MCF 10A (cell line): ENCODE results near the gene CD9. TPM values are rescaled to one million over a fixed set of nuclear protein-coding genes. Genes with fewer than 3 reads are reported as not detected.
A peak's percentile ranks its signal among the peaks of the same experiment; 100 is the strongest.

Experiments
- BruUV-seq: library from RNA; stranded (reverse); fragments of 400-500 nt; replicated peaks from 2 replicates; lab custom pipeline; 2021; lab: Mats Ljungman, UMichigan
- CTCF ChIA-PET: fragments of 300-600 bp; sonication (Branson Sonifier 250); formaldehyde crosslinking; extraction: SDS; loops from one replicate; lab custom pipeline; 2021; ENCODE audit warnings: antibody characterized with exemption, inconsistent platforms; lab: Yijun Ruan, JAX
- POLR2A ChIA-PET: fragments of 300-600, 350-650 bp; sonication (Branson Sonifier 250); formaldehyde crosslinking; extraction: SDS; loops from one replicate; lab custom pipeline; 2020; ENCODE audit warnings: antibody characterized with exemption, inconsistent platforms; lab: Yijun Ruan, JAX
- DNase-seq: peaks from one replicate; pipeline ENCODE4 v3.0.0-alpha.2; 2018; ENCODE audit not compliant: unreplicated experiment
- H3K27ac Mint-ChIP-seq: one replicate; pipeline ENCODE4 v1.8.0; 2022; ENCODE audit warnings: mild to moderate bottlenecking, low read depth, mixed read lengths; ENCODE audit not compliant: unreplicated experiment
- H3K27me3 Mint-ChIP-seq: one replicate; pipeline ENCODE4 v1.8.0; 2022; ENCODE audit warnings: mixed read lengths; ENCODE audit not compliant: insufficient read depth, unreplicated experiment
- H3K36me3 Mint-ChIP-seq: one replicate; pipeline ENCODE4 v1.8.0; 2022; ENCODE audit warnings: mild to moderate bottlenecking, moderate library complexity, mixed read lengths; ENCODE audit not compliant: insufficient read depth, unreplicated experiment
- H3K4me1 Mint-ChIP-seq: one replicate; pipeline ENCODE4 v1.8.0; 2022; ENCODE audit warnings: mixed read lengths; ENCODE audit not compliant: insufficient read depth, unreplicated experiment
- H3K4me3 Mint-ChIP-seq: one replicate; pipeline ENCODE4 v1.8.0; 2022; ENCODE audit warnings: mild to moderate bottlenecking, moderate library complexity, mixed read lengths; ENCODE audit not compliant: unreplicated experiment
- H3K9me3 Mint-ChIP-seq: one replicate; pipeline ENCODE4 v1.8.0; 2022; ENCODE audit warnings: mixed read lengths; ENCODE audit not compliant: unreplicated experiment
- intact Hi-C: fragments of 100-400 bp; cut with micrococcal nuclease; formaldehyde crosslinking; loops from 2 replicates; pipeline ENCODE4 v1.14.1; 2022
- total RNA-seq: library from RNA; stranded (reverse); gene quantifications from 2 replicates; pipeline ENCODE4 v1.2.3, GENCODE V29; 2022
- TF ChIP-seq, protein P1 (sequence below): fragments of 200-600 bp; IDR thresholded peaks from one replicate; pipeline ENCODE4 v1.8.0; 2022; ENCODE audit warnings: antibody characterized with exemption, mild to moderate bottlenecking; ENCODE audit not compliant: unreplicated experiment

CD9 gene
- total RNA-seq, 1 experiment from 2014 or later, result 31.1 TPM

DNA sequence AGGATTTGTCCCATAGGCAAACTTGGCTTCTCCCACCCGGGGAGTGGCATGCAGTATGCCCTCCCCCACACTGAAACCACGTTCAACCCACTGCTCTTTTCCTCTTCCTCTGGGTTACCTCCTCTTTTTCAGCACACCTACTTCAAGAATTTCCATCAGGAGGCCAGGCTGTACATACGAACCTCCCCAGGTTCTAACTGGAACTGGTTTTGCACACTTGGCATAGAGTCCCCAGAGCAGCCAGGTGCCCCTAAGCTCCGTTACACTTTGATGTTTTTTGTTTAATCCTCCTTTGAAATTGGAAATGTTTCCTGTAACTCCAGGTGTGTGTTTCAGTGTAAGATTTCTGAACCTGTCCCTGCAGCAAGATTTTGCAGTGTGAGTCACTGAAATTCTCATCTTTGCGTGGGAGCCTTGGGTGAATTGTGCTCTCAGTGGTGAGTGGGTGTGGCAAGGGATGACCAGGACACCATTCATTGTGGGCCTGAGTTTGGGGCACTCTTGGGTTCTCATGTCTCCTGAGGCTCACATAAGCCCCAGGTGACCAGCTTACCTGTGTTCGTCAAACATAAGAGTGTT, 18.2 kb downstream of the CD9 start:
- TF ChIP-seq, protein P1, sequence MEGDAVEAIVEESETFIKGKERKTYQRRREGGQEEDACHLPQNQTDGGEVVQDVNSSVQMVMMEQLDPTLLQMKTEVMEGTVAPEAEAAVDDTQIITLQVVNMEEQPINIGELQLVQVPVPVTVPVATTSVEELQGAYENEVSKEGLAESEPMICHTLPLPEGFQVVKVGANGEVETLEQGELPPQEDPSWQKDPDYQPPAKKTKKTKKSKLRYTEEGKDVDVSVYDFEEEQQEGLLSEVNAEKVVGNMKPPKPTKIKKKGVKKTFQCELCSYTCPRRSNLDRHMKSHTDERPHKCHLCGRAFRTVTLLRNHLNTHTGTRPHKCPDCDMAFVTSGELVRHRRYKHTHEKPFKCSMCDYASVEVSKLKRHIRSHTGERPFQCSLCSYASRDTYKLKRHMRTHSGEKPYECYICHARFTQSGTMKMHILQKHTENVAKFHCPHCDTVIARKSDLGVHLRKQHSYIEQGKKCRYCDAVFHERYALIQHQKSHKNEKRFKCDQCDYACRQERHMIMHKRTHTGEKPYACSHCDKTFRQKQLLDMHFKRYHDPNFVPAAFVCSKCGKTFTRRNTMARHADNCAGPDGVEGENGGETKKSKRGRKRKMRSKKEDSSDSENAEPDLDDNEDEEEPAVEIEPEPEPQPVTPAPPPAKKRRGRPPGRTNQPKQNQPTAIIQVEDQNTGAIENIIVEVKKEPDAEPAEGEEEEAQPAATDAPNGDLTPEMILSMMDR, result no peak
- ChIA-PET CTCF (interaction anchor here (0.7 to 20.5 kb wide), 7 partner anchors 9 to 320 kb away, joined by 3 to 290 read pairs (median 7); no protein-coding TSS in a partner anchor), POLR2A (interaction anchor here (2.7 to 21.3 kb wide), 3 partner anchors 9 to 57 kb away, joined by 23 to 480 read pairs (median 152); partner anchors contain the start of gene CD9)
- Mint-ChIP-seq H3K9me3 (no peaks in the 10 kb centered on the region), H3K27ac (peak overlapping the region; percentile 100), H3K4me3 (peak overlapping the region; percentile 45), H3K4me1 (peaks cover 53% of the 10 kb centered on the region), H3K27me3 (no peaks in the 10 kb centered on the region), H3K36me3 (peaks cover 7% of the 10 kb centered on the region)
- DNase-seq, result peak; percentile 56
- intact Hi-C loops, result no loop called here
- no TSS peak for BruUV-seq

DNA sequence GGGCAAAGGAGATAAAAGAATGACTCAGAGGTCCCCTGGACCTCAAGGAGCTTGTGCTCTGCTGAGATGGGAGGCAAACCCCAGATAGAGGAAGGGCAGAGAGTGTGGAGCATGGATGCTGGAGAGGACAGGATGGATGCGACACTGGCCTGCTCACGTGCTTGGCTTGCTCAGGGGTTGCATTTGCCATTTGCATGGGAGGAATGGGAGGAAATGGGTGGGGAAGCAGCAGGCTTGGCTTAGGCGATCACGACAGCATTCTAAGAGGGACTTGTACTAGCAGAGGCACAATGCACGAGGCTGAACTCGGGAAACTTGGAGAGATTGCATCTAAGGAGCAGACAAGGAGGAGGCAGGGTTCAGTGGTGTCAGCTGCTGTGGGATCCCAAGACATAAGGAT, 19.8 kb downstream of the CD9 start:
- Mint-ChIP-seq H3K36me3 (peaks cover 7% of the 10 kb centered on the region), H3K4me1 (peaks cover 53% of the 10 kb centered on the region), H3K4me3 (no peak overlapping the region), H3K9me3 (no peaks in the 10 kb centered on the region), H3K27ac (peak overlapping the region; percentile 89), H3K27me3 (no peaks in the 10 kb centered on the region)
- no peak for DNase-seq
- intact Hi-C loops, result no loop called here
- ChIA-PET POLR2A (interaction anchor here (0.9 to 21.3 kb wide), 3 partner anchors 9 to 55 kb away, joined by 3 to 480 read pairs (median 3); no protein-coding TSS in a partner anchor), CTCF (interaction anchor here (0.7 to 20.5 kb wide), 4 partner anchors 9 to 65 kb away, joined by 3 to 290 read pairs (median 8); no protein-coding TSS in a partner anchor)
- TF ChIP-seq, protein P1, result no peak
- BruUV-seq, result no TSS peak

DNA sequence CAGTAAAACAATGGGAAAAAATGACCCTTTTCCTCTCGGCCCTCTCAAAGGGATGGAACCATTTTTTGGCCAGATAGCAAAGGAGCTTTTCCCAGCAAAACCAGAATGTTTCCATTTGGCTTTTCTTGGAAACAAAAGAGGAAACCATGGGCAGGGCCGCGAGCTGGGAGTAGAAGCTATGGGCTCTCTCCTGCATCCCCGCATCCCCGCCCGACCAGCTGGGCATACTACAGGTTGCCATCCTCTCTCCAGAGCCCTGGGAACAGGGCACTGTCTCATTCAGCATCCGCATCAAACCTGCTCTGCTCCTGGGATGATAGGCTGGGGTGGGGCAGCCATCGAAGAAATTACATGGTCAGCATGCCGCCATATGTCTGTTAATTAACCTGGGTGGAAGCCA, 20.9 kb downstream of the CD9 start:
- Mint-ChIP-seq H3K27me3 (no peaks in the 10 kb centered on the region), H3K9me3 (no peaks in the 10 kb centered on the region), H3K36me3 (peaks cover 7% of the 10 kb centered on the region), H3K4me1 (peaks cover 50% of the 10 kb centered on the region), H3K27ac (peak overlapping the region; percentile 89), H3K4me3 (no peak overlapping the region)
- intact Hi-C loops, result no loop called here
- TF ChIP-seq, protein P1, result no peak
- BruUV-seq, result no TSS peak
- CTCF ChIA-PET, result interaction anchor here (0.8 to 20.5 kb wide), 4 partner anchors 26 to 233 kb away, joined by 3 to 290 read pairs (median 8); no protein-coding TSS in a partner anchor
- DNase-seq, result no peak
- POLR2A ChIA-PET, result interaction anchor here (0.8 to 21.3 kb wide), 4 partner anchors 9 to 54 kb away, joined by 3 to 480 read pairs (median 4); no protein-coding TSS in a partner anchor

DNA sequence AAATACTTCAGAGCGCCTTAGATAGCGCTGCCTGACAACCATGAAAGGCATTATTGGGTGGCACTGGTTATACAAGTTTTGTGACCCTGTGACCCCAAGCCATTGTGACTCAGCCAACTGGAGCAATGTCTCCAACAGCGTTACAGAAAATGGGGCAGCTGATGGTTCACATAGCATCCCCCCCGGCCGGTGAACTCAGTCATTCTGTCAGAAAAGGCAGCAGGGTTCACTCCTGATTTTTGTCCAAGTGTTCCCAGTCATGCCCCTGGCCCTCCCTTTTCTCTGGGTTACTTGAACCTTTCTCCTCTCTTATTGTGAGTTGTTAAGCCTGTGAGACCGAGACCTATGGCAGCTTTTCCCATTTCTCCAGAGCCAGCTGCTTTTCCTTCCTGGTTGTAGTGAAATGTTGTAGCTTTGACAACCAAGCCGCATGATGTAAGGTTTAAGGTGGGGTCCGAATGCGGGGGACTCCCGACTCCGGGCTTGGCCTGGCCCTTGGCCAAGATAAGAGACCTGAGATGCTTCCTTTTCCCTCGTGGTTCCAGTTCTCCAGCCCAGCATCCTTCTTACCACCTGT, 22.0 kb downstream of the CD9 start:
- POLR2A ChIA-PET, result interaction anchor here (21.3 kb wide), 1 partner anchor 53 kb away, joined by 480 read pairs; no protein-coding TSS in a partner anchor

More for the DNA sequence above, 22.0 kb downstream of the CD9 start:
- peak overlapping the region; percentile 54 for H3K27ac Mint-ChIP-seq
- DNase-seq, result no peak
- BruUV-seq, result no TSS peak
- intact Hi-C loops, result no loop called here
- CTCF ChIA-PET, result interaction anchor here (0.8 to 20.5 kb wide), 4 partner anchors 27 to 234 kb away, joined by 3 to 290 read pairs (median 8); no protein-coding TSS in a partner anchor
- TF ChIP-seq, protein P1, result no peak
- peaks cover 15% of the 10 kb centered on the region for H3K36me3 Mint-ChIP-seq
- H3K9me3 Mint-ChIP-seq, result no peaks in the 10 kb centered on the region
- peaks cover 48% of the 10 kb centered on the region for H3K4me1 Mint-ChIP-seq
- H3K4me3 Mint-ChIP-seq, result no peak overlapping the region
- H3K27me3 Mint-ChIP-seq, result no peaks in the 10 kb centered on the region
